Subcutaneous adipose tissue (tissue), 4 donors: ENCODE data around the gene AGAP1. TPM values are rescaled to one million over a fixed set of nuclear protein-coding genes. Genes with fewer than 3 reads are reported as not detected.

Experiments
- CTCF ChIP-seq: fragments of 450-650 bp; IDR thresholded peaks from one replicate; pipeline ENCODE4 v1.5.1; 2016; ENCODE audit warnings: low read depth, mild to moderate bottlenecking, control low read depth, antibody characterized with exemption, moderate library complexity
- total RNA-seq, 4 donors: library from RNA; depleted of rRNA; stranded (reverse); fragments of >200 nt; gene quantifications; one replicate each; pipeline ENCODE4 v1.1.0, GENCODE V29; 2016

Gene AGAP1
- total RNA-seq, 4 donors from 2014 or later: 13.6 to 26.3 (median 23.6) TPM

DNA sequence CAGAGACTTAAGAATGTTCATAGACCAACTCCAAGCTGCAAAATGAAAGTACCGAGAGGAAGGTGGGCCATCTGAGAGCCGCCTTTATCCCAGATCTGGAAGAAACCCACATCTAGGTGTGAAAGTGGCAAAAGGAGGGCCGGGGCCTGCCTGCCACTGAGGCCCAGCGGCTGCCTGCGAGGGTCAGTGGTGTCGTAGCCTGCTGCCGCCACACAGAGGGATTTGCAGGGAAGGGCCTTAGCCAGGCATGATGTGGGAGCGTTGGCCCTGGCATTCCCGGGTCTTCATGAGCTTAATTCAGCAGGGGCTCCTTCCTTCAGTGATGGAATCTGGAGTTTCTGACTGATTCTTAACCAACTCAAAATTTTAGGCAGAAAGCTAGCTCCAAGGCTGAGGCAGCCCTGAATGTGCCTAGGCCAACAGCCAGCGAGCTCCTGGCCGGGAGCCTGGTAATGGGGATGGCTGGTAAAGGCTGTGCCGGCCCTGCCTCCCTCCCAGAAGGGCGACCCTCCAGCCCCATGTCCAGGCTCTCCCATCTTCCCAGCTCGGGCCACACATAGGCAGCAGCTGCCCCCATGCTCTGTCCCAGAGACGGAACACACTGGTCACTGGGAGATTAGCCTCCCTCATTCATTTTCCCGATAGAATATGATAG lies 230.1 kb downstream of the AGAP1 start:
- TF ChIP-seq CTCF: no peak

DNA sequence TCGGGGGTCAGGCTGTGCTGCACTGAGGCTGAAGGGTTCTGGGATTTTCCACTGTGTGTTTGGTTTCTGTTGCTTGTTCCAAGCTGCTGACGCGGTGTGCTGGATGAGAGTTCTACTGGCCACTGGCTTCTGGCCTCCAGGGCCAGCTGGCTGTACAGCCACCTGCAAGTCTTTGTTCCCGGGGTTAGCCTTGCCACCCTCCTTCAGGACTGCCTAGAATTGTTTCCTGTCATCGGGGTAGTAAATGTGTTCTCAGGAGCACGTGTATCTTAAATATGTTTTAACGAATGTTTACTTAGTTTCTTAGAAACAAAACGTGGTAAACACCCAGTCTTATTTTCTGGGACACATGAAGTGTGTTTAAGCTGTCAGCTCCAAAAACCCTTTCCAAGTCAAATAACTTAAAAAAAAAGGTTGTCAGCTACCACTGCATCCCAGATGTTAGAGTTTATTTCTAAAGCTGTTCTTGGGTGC lies 231.2 kb downstream of the AGAP1 start:
- TF ChIP-seq CTCF: no peak

DNA sequence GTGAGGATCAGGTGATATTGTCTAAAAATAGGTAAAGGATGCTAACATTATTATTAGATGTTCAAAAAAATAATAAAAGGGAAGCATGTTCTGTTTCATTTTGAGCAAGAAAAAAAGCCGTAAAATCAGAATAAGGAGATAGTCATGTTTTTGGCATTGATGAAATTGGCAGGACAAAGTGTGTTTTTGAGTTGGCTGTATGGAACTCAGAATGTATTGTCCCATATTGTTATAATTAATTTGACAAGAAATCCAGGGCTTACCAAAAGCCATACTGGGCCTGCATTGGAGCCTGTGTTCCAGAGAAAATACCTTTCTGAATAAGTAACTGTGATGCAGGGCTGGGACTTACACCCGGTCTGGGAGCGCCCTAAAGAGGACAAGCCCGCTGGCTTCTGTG lies 232.0 kb downstream of the AGAP1 start:
- TF ChIP-seq CTCF: no peak

GRCh38 chr2:235726554-235726953 lies 232.7 kb downstream of the AGAP1 start:
- no peak for TF ChIP-seq CTCF

- no peak for TF ChIP-seq CTCF
Observed at GRCh38 chr2:235727174-235727573, 233.3 kb downstream of the AGAP1 start.

DNA sequence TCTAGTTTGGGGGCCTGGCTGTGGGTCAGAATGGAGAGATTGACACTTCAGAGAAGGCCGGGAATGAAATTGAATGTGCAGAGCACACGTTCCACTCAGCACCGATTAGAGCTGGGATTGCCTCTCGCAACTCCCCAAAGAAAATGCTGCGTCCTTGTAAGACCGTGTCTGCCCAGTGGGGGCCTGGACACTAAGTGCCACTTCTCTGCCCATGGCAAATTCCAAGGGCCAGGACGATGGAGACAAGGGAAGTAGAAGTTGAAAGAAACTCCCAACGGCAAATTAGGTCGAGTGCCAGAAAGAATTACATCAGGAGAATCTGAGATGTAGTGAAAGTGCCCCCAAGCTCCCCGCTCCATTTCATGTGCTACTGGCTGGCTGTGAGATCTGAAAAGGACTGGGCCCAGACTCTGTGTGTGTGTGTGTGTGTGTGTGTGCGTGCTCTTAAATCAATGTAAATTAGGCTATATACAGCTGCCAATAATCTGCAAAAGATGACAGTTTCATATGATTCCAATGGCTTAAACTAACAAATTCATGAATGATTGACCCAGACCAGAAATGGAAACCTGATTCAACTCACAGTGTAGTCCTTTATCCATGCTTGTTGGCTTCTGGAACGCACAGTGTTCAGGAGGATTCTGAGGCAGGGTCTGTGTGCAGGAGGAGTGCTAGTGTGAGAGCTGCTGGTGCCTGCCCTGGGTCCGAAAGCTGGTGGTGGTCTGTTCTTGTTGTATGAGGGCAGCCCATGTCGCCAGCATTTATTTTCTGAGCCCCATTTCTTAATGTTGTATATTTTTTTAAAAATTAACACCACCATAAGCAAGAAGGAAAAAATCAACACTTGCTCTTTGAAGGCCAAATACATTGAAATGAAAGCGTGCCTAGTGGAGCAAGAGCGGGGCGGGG lies 234.3 kb downstream of the AGAP1 start:
- no peak for TF ChIP-seq CTCF
